TTC549 (cell line): ENCODE data around the gene NT5DC1.

Experiments used
- FAIRE-seq: peaks from 2 replicates; lab custom pipeline; 2012; peaks lifted over from hg19 to GRCh38; lab: Jason Lieb, UNC

NT5DC1 gene

GRCh38 chr6:116246089-116246488, 145.4 kb downstream of the NT5DC1 start:
- no peak for FAIRE-seq

DNA sequence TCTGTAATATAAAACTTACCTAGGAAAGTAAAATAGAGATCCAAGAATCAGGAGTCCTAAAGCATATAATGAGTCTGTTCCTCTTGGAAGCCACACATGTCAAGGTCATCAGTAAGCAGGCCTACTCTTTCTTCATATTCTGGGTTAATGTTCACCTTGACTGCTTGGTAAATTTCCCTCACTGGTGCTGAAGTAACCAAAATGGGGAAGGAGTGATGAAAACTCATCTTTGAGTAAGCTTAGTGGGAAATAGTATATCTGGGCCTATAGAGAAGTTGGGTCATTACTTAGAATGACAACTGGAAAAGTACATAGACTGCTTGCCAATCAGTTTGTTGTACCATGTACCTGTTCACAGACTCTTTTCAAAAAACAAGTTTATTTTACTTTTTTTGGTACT, 146.6 kb downstream of the NT5DC1 start:
- FAIRE-seq = no peak

DNA sequence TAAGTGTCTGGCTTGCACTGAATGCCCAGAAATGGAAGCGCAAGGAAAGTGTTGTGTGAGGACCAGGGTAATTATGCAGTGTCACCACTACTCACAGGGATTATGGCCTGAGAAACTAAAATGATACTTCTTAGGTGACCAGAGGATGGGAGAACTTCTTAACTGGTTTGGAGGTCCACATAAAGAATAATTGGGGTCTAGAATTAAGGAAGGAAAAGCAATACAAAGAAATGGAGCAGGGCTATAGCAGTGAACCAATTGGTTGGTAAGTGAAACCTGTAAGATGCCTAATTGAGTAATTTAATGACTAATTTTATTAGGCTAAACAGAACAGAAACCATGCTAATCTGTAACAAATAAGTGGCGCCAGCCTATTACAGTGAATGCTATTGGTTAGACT, 147.9 kb downstream of the NT5DC1 start:
- no peak for FAIRE-seq

DNA sequence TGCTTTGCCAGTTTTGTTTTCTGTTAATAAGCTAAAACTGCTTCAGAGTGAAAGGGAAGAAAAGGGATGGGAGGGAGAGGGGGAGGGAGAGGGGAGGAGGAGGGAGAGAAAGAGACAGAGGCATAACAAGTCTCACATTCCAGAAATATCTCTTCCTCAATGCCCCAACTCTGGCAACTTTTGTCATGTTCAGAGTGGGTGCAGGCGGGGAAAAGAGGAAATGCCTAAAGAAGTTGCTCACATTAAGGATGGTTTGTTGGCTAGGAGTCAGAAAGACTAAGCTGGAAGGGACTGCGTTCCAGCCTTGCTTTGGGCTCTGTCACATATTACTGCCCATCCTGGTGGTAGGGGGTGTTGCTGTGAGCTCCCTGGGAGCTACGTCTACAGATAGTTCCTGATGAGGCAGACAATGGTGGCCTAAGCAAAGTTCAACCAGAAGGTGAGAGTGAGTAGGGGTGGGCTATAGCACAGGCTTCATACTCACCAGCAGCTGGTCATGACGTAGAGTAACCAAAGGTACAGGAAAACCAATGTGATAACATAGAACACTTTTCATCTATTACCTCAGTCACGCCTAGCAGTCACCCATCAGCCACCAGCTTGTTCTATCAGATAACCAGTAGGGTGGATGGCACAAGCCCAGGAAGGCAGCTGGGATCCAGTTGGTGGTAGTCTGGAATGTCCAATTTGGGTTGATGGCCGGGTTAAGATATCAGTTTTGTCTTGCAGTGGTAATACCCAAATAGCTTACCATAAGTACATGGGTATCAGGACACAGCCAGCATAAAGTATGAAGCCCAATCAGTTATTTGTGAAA, 151.1 kb downstream of the NT5DC1 start:
- no peak for FAIRE-seq

DNA sequence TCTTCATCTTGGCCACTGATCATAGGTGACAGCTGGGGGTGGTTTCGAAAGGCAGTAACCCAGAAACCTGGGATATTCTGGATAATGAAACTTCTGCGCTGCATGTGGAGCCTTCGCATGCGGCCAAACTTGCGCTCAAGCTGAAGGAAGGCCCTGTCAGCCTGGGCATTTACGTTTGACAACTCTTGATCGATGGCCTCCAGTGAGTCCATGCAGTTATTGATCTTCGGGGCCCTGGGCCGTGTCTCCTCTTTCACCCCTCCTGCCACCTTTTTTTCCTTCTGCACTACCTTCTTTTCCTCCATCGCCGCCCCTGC, 152.5 kb downstream of the NT5DC1 start:
- no peak for FAIRE-seq

DNA sequence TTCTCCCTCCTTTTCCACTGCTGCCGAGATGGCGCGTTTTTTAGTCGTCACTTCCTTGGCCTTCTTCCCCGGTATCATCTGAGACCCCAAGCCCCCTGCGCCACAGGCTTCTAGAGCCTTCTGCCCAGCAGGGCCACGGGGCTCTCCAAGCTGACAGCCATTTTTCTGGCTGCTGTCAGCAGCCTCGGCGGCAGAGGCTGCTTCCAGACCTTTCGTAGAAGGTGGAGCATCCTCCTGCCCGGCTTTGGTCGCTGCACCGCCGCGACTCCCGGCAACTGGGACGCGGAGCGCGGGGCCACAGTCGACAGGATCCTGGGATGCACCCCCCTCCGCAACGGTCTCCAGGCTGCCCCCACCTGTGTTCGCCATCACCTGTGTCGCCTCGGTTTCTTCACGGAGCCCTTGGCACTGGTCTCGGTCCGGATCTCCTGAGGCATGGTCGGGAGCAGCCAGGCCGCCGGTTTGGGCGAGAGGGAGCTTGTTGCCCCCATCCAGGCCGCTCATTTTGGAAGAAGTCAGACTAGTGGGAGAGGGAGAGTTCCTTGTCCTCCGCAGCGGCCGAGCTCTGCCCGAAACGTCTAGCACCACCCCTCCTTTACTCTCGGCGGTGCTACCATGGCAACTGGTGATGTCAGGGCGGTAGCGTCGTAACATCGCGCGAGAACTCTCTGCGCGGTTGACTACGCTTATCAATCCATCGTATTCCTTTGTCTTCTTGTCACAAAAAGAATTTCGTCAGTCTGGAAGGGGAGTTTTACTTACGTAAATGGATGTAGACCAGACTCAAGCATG, 153.0 kb downstream of the NT5DC1 start, which contains the start of gene TSPYL4:
Gene TSPYL4 (minus strand): TSS at position 571 of the 792 bp plus-strand sequence. CDS start 67 bp downstream, at position 504.
- no peak for FAIRE-seq

DNA sequence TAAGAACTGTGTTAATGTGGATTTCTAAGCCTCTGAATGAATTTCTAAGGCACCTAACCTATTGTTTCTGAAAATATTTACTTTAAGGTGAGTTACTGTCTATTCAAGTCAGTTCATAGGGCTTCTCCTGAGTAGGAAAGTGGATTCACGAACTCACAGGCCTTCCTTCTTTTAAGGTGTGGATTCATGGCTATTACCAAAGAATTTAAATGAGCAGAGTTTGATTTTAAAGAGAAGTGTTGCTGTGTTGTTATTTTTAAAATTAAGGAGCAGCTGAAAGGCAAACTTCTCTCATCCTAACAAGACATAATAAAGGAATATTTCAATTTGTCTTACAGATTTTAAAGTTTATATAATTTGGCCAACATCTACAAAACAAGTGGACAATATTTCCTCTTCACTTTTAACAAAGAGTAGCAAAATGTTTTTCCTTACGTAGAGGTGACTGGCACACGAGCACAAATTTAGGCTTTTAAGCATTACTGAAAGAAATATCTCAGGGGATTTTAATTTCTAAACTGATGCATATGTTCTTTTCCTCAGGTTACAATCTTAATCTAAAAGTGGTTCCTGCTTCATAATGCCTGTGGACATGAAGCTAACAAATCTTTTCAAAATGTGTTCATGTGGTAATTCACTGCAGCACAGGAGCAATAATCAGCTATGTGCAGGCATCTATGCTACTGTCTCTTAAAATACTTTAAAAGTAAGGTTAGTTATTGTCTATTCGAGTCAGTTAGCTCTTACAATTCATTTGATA, 153.8 kb downstream of the NT5DC1 start:
- no peak for FAIRE-seq

GRCh38 chr6:116255246-116255800, 154.7 kb downstream of the NT5DC1 start:
- no peak for FAIRE-seq

DNA sequence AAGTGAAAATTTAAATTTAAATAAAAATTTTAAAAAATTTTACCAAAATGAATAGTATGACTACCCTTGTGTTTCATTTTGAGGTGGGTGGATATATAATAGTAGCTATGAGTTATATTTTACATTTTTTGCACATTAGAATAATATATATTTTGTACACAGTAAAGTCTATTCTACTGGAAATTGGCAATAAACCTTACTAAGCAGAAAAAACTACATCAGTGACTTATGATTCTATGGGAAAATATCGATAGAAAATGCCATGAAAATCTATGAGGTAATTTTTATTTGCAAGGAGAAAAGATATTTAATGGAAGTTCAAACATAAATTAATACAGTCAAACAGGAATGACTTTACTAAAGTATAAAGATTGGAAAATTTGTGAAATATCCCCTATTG, 156.0 kb downstream of the NT5DC1 start:
- no peak for FAIRE-seq

GRCh38 chr6:116258520-116258919, 157.9 kb downstream of the NT5DC1 start:
- no peak for FAIRE-seq

DNA sequence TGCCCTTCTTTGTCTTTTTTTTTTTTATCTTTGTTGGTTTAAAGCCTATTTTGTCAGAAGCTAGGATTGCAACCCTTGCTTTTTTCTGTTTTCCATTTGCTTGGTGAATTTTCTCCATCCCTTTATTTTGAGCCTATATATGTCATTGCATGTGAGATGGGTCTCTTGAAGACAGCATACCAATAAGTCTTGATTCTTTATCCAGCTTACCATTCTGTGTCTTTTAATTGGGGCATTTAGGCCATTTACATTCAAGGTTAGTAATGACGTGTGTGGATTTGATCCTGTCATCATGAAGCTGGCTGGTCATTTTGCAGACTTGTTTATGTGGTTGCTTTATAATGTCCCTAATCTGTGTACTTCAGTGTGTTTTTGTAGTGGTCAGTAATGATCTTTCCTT, 162.7 kb downstream of the NT5DC1 start:
- no peak for FAIRE-seq

DNA sequence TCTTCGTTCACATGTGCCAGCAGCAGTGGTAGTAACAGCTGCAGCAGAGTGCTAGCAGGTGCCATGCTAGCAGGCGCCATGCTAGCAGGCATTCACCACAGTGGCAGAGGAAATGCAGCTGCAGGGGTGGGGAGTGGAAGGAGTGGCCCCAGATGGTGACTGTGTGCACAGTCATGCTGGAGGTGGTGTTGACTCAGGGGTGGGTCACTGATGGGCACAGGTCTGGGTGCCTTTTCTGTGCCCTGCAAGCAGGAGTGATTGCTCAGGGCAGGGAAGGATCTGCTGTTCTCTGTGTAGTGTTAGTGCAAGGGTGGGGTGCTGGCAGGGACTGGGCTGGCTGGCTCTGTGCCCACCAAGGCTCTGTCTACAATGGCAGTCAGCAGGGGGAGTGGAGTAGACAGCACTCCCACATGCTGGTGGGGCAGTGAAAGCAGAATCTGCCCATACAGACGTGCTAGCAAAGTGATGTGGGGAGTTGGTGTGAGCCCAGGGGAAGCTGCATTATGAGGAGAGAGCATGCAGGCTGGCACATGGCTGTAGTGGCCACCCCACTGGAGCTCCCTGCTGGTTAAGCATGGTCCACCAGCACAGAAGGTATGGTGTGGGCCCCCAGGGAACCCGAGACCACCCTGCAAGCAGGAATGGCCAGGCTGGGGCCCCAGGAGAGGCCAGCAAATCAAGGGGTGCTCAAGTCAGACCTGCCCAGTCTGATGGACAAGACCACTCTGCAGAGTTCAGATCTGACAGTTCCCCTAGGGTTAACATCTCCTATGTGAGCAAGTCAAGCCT, 164.6 kb downstream of the NT5DC1 start:
- FAIRE-seq = no peak

DNA sequence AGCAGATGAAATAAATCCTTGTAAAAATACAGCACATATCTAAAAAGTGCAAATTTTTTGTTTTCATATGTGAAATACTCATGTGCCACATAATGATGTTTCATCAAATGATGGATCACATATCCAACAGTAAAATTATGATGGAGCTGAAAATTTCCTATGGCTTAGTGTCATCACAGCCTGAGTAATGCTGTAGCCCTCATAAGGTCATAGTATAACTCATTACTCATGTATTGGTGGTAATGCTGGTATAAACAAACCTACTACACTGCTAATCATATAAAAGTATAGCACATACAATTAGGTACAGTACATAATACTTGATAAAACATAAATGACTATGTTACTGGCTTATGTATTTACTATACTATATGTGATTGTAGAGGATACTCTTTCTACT, 166.2 kb downstream of the NT5DC1 start:
- FAIRE-seq = no peak

DNA sequence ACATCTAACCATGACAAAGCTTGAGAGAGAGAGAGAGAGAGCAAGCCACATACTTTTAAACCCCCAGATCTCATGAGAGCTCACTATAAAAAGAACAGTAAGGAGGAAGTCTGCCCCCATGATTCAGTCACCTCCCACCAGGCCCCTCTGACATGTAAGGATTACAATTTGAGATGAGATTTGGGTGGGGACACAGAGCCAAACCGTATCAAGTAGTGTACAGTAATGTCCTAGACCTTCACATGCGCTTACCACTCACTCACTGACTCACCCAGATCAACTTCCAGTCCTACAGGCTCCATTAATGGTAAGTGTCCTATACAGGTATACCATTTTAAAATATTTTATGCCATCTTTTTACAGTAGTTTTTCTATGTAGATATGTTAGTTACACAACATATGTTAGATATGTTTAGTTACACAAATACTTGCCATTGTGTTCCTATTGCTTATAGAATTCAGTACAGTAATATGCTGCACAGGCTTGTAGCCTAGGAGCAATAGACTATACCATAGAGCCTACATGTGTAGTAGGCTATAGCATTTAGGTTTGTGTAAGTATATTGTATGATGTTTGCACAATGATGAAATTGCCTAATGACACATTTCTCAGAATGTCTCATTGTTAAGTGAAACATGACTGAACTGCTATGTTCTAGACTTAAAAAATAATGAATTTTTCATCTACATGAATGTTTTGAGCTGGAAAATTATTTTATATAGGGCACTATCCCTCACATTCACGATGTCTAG, 167.4 kb downstream of the NT5DC1 start:
- no peak for FAIRE-seq

DNA sequence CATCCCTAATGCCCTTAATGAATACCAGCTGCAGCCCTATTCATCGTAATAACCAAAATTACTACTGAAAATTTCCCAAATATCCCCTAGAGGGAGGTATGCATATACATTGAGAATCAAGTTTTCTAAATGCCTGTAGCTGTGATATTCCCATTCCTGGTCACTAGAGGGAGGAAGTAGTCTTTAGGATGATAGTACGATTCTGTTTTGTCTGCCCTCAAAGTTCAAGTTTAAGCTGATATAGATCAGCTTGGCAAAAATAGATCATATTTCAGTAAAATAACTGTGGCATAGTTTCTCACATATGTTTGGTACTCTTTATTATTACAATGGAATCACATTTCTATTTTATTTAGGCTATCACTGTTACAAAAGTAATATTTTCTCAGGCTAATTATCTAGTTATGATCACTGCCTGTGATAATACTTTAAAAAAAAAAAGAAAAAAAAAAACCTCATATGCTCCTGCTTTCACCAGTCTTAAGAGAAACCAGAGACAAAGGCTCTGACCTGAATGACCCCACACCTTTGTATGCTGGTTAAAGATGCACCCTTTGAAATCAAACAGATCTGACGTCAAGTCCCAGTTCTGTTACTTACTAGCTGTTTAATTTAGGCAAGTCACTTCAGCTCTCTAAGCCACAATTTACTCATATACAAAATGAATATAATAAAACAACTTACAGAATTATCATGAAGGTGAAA, 168.1 kb downstream of the NT5DC1 start:
- FAIRE-seq = peak; percentile 93

DNA sequence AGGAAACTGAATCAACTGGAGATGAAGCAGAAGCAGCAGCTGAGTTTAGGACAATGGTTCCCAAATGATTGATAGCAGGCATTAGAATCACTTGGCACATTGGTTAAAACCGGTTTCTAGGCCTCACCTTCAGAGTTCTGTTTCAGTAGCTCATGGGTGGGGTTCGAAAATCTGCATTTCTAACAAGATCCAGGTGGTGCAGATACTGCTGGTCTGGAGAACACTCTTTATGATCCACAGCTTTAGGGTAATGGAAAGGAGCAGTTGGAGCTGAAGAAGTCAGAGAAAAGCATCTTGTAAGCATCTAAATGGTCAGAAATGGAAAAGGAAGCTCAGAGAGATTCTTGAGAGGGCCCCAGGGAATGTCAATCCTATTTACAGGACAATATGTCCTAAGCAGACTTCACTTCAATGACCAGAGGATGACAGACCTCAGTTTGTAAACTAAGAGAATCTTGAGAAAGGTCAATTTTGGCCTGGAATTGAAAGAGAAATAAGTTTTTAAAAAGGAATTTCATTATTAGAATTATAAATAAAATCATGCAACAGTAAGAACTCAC, 170.6 kb downstream of the NT5DC1 start:
- FAIRE-seq = no peak

- no peak for FAIRE-seq
These were observed 176.5 kb downstream of the NT5DC1 start for GRCh38 chr6:116277124-116277523.

GRCh38 chr6:116278481-116278829, 177.8 kb downstream of the NT5DC1 start:
- FAIRE-seq = no peak

GRCh38 chr6:116278854-116279231, 178.2 kb downstream of the NT5DC1 start:
- no peak for FAIRE-seq
